KG1 (cell line): ENCODE data around the gene KIF3C.
"Not testable (repeated sequence)": the region's sequence is repeated elsewhere in the genome, so short reads cannot be mapped to it uniquely, and the experiment has no call there.

Experiments
- DNase-seq: peaks from one replicate; lab custom pipeline; 2025; lab: John Stamatoyannopoulos, UW

Gene KIF3C

GRCh38 chr2:25999406-25999805 is 17.1 kb upstream of the KIF3C start:
- not testable (repeated sequence) for DNase-seq

- not testable (repeated sequence) for DNase-seq
Observed at GRCh38 chr2:25998816-25999383, 16.6 kb upstream of the KIF3C start.

GRCh38 chr2:25996844-25997243 is 14.5 kb upstream of the KIF3C start:
- no peak for DNase-seq

- no peak for DNase-seq
Observed at GRCh38 chr2:25994509-25994908, 12.2 kb upstream of the KIF3C start.

- no peak for DNase-seq
Observed at GRCh38 chr2:25993049-25993448, 10.8 kb upstream of the KIF3C start.

GRCh38 chr2:25992556-25992955 is 10.3 kb upstream of the KIF3C start:
- no peak for DNase-seq

- DNase-seq = no peak
Observed at GRCh38 chr2:25991965-25992364, 9.7 kb upstream of the KIF3C start.

GRCh38 chr2:25989154-25989553 is 6.9 kb upstream of the KIF3C start:
- no peak for DNase-seq

- DNase-seq = no peak
Observed at GRCh38 chr2:25988134-25988533, 5.8 kb upstream of the KIF3C start.

- DNase-seq = no peak
Observed at GRCh38 chr2:25983735-25984134, 1.4 kb upstream of the KIF3C start.

- no peak for DNase-seq
Observed at GRCh38 chr2:25982968-25983280, 627 bp upstream of the KIF3C start.

- DNase-seq = no peak
Observed at GRCh38 chr2:25981596-25982272, 563 bp downstream of the KIF3C start.

GRCh38 chr2:25980951-25981350 is 1.3 kb downstream of the KIF3C start:
- no peak for DNase-seq

GRCh38 chr2:25980076-25980887 is 2.0 kb downstream of the KIF3C start:
- no peak for DNase-seq

- DNase-seq = no peak
Observed at GRCh38 chr2:25979001-25979400, 3.3 kb downstream of the KIF3C start.

- DNase-seq = no peak
Observed at GRCh38 chr2:25977768-25978167, 4.5 kb downstream of the KIF3C start.

GRCh38 chr2:25976983-25977741 is 5.1 kb downstream of the KIF3C start:
- DNase-seq = no peak

GRCh38 chr2:25972049-25972823 is 10.1 kb downstream of the KIF3C start:
- DNase-seq = no peak

- DNase-seq = no peak
Observed at GRCh38 chr2:25971596-25971995, 10.7 kb downstream of the KIF3C start.

GRCh38 chr2:25966531-25967270 is 15.6 kb downstream of the KIF3C start:
- no peak for DNase-seq

- DNase-seq = no peak
Observed at GRCh38 chr2:25964891-25965290, 17.4 kb downstream of the KIF3C start.
